Activated CD8-positive, alpha-beta memory T cell treated with anti-CD3 and anti-CD28 coated beads, Interleukin-2, amount 50 U/mL, for 1 hour (primary cell): ENCODE data around the gene KLK15.

Experiments used
- DNase-seq: peaks from one replicate; pipeline ENCODE4 v3.0.0-alpha.2; 2020; ENCODE audit errors: extremely low read depth

The KLK15 gene, protein sequence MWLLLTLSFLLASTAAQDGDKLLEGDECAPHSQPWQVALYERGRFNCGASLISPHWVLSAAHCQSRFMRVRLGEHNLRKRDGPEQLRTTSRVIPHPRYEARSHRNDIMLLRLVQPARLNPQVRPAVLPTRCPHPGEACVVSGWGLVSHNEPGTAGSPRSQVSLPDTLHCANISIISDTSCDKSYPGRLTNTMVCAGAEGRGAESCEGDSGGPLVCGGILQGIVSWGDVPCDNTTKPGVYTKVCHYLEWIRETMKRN

DNA sequence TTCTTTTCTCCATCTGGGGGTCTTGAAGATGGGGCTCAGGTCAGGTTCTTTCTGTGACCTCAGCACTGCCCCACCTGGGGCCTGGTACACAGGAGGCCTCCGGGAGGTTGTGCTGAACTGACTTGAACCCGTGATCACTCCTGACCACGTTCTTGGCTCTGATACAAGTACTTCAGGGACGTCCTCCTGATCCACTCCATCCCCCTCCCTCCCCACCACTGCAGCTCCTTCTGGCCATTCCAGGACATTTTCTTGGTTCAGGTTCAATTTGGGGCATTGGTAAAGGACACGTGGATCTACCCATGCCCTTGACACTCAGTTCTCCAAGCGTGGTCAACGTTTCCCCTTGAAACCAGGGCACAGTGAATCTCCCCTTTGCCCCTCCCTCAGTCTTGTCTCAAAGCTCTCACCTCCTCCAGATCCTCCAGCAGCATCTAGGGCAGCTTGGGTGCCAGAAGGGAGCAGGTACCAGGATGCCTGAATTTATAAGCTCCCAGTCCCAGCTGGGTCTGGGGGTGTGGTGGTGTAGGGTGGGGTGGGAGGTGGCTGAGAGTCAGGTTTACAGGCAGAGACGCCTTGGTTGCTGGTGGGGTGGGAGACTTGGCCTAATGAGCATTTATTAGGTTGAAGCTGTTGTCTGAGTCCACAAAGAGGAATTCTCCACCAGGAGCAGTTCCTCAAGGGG lies at the start of gene KLK15:
Gene KLK15 (minus strand): TSS at position 458 of the 685 bp plus-strand sequence. CDS start 2,082 bp downstream, outside the sequence.
- DNase-seq, result no peak

DNA sequence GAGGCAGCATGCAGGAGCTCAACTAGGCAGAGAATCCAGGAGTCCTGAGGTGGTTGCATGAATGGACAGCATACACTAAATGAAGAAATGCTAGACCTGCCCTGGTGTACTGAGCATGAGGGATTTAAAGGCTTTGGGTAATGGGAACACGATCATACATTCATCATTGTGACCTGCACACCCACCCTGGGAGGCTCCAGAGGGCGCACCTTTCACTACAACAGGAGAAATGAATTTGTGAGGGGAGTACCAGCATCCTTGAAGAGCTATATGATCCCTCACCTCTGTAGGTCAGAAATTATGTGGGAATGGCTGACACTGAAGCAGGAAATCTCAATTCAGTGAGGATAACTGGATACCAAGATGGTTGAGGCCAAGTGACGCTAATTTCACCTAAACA lies 48.8 kb upstream of the KLK15 start:
- no peak for DNase-seq

DNA sequence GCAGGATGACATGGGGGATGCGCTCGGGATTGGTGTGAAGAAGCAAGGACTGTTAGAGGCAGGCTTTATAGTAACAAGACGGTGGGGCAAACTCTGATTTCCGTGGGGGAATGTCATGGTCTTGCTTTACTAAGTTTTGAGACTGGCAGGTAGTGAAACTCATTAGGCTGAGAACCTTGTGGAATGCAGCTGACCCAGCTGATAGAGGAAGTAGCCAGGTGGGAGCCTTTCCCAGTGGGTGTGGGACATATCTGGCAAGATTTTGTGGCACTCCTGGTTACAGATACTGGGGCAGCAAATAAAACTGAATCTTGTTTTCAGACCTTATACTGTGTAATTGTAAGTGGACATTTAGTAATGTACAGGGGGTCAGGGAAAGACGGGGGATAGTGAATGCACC lies 46.9 kb upstream of the KLK15 start:
- DNase-seq, result no peak

DNA sequence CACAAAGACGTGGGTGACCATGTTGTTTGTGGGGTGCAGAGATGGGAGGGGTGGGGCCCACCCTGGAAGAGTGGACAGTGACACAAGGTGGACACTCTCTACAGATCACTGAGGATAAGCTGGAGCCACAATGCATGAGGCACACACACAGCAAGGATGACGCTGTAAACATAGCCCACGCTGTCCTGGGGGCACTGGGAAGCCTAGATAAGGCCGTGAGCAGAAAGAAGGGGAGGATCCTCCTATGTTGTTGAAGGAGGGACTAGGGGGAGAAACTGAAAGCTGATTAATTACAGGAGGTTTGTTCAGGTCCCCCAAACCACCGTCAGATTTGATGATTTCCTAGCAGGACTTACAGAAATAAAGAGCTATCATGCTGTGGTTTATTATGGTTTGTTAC lies 45.5 kb upstream of the KLK15 start:
- no peak for DNase-seq

DNA sequence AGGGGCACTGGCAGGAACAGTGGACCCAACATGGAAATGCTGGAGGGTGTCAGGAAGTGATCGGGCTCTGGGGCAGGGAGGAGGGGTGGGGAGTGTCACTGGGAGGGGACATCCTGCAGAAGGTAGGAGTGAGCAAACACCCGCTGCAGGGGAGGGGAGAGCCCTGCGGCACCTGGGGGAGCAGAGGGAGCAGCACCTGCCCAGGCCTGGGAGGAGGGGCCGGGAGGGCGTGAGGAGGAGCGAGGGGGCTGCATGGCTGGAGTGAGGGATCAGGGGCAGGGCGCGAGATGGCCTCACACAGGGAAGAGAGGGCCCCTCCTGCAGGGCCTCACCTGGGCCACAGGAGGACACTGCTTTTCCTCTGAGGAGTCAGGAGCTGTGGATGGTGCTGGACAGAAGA lies 44.0 kb upstream of the KLK15 start:
- no peak for DNase-seq

DNA sequence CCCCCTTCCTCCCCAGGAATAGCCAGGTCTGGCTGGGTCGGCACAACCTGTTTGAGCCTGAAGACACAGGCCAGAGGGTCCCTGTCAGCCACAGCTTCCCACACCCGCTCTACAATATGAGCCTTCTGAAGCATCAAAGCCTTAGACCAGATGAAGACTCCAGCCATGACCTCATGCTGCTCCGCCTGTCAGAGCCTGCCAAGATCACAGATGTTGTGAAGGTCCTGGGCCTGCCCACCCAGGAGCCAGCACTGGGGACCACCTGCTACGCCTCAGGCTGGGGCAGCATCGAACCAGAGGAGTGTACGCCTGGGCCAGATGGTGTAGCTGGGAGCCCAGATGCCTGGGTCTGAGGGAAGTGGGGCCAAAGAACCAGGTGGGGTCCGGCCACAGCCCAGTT lies 43.1 kb upstream of the KLK15 start:
- DNase-seq, result no peak

DNA sequence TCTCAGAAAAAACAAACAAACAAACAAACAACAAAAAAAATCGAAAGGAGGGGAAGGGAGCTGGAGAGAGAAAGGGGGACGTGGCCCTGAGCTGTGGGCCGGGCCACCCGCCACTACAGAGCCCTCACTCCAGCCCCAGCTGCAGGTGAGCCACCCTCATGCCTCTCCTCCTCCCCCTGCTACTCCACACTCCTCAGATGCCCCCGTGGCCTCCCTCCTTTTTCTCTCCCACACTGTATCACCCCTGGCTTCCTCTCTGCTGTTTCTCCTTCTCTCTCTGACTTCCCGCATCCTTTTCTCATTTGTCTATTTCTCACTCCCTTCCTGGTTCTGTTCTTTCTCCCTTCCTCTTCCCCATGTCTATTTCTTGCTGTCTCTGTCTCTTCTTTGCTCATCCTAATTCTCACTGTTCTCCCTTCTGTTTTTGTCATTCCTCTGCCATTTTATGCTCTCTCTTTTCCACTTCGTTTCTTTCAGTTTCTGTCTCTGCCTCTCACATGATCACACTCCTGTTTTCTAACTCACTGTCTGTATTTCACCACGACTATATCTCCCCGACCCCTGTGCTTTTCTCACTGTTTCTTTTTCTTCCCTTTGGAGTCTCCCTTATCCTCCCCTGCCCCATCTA lies 42.5 kb upstream of the KLK15 start:
- DNase-seq, result no peak

DNA sequence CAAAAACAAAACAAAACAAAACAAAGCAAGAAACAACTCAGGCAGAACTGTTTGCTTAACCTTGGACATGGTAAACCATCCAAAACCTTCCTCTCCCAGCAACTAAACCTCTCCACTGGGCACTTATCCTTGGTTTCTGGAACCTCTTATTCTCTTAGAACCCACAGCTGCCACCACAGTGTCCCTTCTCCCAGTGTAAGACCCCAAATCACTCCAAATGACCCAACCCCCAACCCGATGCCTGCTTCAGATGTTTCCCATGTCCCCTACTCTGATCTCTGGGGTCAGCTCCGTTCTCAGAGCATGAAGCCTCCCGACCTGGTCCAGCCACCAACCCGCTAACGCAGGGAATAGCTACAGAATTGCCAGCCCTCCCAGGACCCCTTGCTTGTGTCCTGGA lies 40.8 kb upstream of the KLK15 start:
- no peak for DNase-seq

DNA sequence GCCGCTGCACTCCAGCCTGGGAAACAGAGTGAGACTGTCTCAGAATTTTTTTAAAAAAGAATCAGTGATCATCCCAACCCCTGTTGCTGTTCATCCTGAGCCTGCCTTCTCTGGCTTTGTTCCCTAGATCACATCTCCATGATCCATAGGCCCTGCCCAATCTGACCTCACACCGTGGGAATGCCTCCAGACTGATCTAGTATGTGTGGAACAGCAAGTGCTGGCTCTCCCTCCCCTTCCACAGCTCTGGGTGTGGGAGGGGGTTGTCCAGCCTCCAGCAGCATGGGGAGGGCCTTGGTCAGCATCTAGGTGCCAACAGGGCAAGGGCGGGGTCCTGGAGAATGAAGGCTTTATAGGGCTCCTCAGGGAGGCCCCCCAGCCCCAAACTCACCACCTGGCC lies 39.7 kb upstream of the KLK15 start, which contains the start of gene KLK2:
Gene KLK2 (plus strand): TSS at position 384 of the 400 bp plus-strand sequence. CDS start 35 bp downstream, outside the sequence.
- no peak for DNase-seq

DNA sequence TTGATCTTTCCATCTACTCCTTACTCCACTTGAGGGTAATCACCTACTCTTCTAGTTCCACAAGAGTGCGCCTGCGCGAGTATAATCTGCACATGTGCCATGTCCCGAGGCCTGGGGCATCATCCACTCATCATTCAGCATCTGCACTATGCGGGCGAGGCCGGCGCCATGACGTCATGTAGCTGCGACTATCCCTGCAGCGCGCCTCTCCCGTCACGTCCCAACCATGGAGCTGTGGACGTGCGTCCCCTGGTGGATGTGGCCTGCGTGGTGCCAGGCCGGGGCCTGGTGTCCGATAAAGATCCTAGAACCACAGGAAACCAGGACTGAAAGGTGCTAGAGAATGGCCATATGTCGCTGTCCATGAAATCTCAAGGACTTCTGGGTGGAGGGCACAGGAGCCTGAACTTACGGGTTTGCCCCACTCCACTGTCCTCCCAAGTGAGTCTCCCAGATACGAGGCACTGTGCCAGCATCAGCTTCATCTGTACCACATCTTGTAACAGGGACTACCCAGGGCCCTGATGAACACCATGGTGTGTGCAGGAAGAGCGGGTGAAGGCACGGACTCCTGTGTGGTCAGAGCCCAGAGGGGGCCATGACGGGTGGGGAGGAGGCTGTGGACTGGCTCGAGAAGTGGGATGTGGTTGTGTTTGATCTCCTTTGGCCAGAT lies 37.2 kb upstream of the KLK15 start:
- DNase-seq, result no peak

DNA sequence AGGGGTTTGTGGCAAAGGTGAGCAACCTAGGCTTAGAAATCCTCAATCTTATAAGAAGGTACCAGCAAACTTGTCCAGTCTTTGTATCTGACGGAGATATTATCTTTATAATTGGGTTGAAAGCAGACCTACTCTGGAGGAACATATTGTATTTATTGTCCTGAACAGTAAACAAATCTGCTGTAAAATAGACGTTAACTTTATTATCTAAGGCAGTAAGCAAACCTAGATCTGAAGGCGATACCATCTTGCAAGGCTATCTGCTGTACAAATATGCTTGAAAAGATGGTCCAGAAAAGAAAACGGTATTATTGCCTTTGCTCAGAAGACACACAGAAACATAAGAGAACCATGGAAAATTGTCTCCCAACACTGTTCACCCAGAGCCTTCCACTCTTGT lies 36.1 kb upstream of the KLK15 start:
- no peak for DNase-seq

DNA sequence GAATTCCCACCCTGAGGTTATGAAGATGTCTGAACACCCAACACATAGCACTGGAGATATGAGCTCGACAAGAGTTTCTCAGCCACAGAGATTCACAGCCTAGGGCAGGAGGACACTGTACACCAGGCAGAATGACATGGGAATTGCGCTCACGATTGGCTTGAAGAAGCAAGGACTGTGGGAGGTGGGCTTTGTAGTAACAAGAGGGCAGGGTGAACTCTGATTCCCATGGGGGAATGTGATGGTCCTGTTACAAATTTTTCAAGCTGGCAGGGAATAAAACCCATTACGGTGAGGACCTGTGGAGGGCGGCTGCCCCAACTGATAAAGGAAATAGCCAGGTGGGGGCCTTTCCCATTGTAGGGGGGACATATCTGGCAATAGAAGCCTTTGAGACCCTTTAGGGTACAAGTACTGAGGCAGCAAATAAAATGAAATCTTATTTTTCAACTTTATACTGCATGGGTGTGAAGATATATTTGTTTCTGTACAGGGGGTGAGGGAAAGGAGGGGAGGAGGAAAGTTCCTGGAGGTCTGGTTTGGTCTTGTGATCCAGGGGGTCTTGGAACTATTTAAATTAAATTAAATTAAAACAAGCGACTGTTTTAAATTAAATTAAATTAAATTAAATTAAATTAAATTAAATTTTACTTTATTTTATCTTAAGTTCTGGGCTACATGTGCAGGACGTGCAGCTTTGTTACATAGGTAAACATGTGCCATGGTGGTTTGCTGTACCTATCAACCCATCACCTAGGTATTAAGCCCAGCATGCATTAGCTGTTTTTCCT lies 28.3 kb upstream of the KLK15 start:
- DNase-seq, result no peak

DNA sequence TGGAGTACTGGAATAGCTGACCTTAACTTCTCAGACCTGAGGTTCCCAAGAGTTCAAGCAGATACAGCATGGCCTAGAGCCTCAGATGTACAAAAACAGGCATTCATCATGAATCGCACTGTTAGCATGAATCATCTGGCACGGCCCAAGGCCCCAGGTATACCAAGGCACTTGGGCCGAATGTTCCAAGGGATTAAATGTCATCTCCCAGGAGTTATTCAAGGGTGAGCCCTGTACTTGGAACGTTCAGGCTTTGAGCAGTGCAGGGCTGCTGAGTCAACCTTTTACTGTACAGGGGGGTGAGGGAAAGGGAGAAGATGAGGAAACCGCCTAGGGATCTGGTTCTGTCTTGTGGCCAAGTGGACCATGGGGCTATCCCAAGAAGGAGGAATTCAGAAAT lies 27.6 kb upstream of the KLK15 start:
- DNase-seq, result no peak

DNA sequence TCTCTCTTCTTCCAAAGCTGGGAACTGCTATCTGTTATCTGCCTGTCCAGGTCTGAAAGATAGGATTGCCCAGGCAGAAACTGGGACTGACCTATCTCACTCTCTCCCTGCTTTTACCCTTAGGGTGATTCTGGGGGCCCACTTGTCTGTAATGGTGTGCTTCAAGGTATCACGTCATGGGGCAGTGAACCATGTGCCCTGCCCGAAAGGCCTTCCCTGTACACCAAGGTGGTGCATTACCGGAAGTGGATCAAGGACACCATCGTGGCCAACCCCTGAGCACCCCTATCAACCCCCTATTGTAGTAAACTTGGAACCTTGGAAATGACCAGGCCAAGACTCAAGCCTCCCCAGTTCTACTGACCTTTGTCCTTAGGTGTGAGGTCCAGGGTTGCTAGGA lies 26.5 kb upstream of the KLK15 start:
- DNase-seq, result no peak

DNA sequence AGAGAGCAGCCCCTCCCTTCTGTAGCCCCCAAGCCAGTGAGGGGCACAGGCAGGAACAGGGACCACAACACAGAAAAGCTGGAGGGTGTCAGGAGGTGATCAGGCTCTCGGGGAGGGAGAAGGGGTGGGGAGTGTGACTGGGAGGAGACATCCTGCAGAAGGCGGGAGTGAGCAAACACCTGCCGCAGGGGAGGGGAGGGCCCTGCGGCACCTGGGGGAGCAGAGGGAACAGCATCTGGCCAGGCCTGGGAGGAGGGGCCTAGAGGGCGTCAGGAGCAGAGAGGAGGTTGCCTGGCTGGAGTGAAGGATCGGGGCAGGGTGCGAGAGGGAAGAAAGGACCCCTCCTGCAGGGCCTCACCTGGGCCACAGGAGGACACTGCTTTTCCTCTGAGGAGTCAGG lies 25.5 kb upstream of the KLK15 start:
- DNase-seq, result no peak

DNA sequence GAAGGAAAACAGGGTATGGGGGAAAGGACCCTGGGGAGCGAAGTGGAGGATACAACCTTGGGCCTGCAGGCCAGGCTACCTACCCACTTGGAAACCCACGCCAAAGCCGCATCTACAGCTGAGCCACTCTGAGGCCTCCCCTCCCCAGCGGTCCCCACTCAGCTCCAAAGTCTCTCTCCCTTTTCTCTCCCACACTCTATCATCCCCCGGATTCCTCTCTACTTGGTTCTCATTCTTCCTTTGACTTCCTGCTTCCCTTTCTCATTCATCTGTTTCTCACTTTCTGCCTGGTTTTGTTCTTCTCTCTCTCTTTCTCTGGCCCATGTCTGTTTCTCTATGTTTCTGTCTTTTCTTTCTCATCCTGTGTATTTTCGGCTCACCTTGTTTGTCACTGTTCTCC lies 24.0 kb upstream of the KLK15 start:
- no peak for DNase-seq

DNA sequence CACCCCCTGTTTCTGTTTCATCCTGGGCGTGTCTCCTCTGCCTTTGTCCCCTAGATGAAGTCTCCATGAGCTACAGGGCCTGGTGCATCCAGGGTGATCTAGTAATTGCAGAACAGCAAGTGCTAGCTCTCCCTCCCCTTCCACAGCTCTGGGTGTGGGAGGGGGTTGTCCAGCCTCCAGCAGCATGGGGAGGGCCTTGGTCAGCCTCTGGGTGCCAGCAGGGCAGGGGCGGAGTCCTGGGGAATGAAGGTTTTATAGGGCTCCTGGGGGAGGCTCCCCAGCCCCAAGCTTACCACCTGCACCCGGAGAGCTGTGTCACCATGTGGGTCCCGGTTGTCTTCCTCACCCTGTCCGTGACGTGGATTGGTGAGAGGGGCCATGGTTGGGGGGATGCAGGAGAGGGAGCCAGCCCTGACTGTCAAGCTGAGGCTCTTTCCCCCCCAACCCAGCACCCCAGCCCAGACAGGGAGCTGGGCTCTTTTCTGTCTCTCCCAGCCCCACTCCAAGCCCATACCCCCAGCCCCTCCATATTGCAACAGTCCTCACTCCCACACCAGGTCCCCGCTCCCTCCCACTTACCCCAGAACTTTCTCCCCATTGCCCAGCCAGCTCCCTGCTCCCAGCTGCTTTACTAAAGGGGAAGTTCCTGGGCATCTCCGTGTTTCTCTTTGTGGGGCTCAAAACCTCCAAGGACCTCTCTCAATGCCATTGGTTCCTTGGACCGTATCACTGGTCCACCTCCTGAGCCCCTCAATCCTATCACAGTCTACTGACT lies 21.4 kb upstream of the KLK15 start, which contains the start of gene KLK3:
Gene KLK3 (plus strand): TSS at position 280 of the 775 bp plus-strand sequence. CDS start 41 bp downstream, at position 321.
- no peak for DNase-seq

DNA sequence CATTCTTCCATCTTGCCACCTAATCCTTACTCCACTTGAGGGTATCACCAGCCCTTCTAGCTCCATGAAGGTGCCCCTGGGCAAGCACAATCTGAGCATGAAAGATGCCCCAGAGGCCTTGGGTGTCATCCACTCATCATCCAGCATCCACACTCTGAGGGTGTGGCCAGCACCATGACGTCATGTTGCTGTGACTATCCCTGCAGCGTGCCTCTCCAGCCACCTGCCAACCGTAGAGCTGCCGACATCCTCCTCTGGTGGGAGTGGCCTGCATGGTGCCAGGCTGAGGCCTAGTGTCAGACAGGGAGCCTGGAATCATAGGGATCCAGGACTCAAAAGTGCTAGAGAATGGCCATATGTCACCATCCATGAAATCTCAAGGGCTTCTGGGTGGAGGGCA lies 18.2 kb upstream of the KLK15 start:
- no peak for DNase-seq

DNA sequence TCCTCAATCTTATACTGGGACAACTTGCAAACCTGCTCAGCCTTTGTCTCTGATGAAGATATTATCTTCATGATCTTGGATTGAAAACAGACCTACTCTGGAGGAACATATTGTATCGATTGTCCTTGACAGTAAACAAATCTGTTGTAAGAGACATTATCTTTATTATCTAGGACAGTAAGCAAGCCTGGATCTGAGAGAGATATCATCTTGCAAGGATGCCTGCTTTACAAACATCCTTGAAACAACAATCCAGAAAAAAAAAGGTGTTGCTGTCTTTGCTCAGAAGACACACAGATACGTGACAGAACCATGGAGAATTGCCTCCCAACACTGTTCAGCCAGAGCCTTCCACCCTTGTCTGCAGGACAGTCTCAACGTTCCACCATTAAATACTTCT lies 17.4 kb upstream of the KLK15 start:
- no peak for DNase-seq

DNA sequence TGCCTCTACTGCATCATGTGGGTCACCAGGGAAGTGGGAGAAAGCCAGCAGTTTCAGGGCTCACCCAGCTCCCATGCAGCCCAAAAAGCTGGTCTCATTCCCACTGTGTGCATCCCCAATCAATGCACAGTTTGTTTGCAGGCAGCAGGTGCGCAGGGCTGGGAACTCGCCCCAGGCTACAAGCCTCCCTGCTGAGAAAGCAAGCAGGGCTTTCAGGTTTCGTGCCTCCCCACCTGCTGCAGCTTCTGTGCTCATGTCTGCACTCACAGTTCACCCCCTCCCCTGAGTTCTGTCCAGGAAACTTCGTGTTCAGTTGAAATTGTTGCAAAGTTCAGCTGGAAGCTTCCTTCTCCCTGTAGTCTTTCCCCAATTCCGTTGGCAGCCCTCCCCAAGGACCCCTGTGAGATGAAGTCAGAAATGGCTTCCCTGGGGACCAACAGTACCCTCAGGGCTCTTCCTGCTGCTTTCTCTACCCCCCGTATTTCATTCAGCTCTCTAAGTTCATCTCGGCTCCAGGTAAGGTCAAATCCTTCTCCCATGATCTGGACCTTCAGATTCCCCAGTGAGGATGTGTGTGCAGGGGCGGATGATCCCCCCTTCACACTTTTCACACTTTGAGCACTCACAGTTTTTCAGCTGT lies 11.0 kb upstream of the KLK15 start:
- DNase-seq, result no peak
